GM21367 (cell line): ENCODE data around the gene DIP2C.
"Not testable (repeated sequence)": the region's sequence is repeated elsewhere in the genome, so short reads cannot be mapped to it uniquely, and the experiment has no call there.

Source experiments
- ATAC-seq: cut with Tn5 transposase; IDR thresholded peaks from one replicate; pipeline ENCODE4 v1.9.1; 2021; ENCODE audit not compliant: unreplicated experiment

DIP2C gene

GRCh38 chr10:367636-368035, 321.8 kb downstream of the DIP2C start:
- ATAC-seq = no peak

GRCh38 chr10:366186-366585, 323.3 kb downstream of the DIP2C start:
- ATAC-seq = no peak

GRCh38 chr10:364267-364775, 325.1 kb downstream of the DIP2C start:
- no peak for ATAC-seq

GRCh38 chr10:363152-363551, 326.3 kb downstream of the DIP2C start:
- ATAC-seq = no peak

- no peak for ATAC-seq
Observed at GRCh38 chr10:361203-362081, 328.0 kb downstream of the DIP2C start.

- no peak for ATAC-seq
Observed at GRCh38 chr10:360653-361052, 328.8 kb downstream of the DIP2C start.

GRCh38 chr10:359762-360161, 329.7 kb downstream of the DIP2C start:
- no peak for ATAC-seq

GRCh38 chr10:359093-359492, 330.4 kb downstream of the DIP2C start:
- ATAC-seq = no peak

GRCh38 chr10:357201-357950, 332.1 kb downstream of the DIP2C start:
- no peak for ATAC-seq

- no peak for ATAC-seq
Observed at GRCh38 chr10:356452-356851, 333.0 kb downstream of the DIP2C start.

GRCh38 chr10:354901-355617, 334.4 kb downstream of the DIP2C start:
- no peak for ATAC-seq

GRCh38 chr10:352476-353235, 336.8 kb downstream of the DIP2C start:
- ATAC-seq = no peak

- no peak for ATAC-seq
Observed at GRCh38 chr10:351770-352334, 337.6 kb downstream of the DIP2C start.

- no peak for ATAC-seq
Observed at GRCh38 chr10:350981-351501, 338.4 kb downstream of the DIP2C start.

GRCh38 chr10:349081-349480, 340.4 kb downstream of the DIP2C start:
- no peak for ATAC-seq

GRCh38 chr10:348456-348855, 341.0 kb downstream of the DIP2C start:
- ATAC-seq = no peak

GRCh38 chr10:347774-348173, 341.7 kb downstream of the DIP2C start:
- not testable (repeated sequence) for ATAC-seq

GRCh38 chr10:347190-347589, 342.3 kb downstream of the DIP2C start:
- not testable (repeated sequence) for ATAC-seq

- ATAC-seq = no peak
Observed at GRCh38 chr10:344582-345200, 344.8 kb downstream of the DIP2C start.
